Parietal lobe (tissue), 1 donor: ENCODE measurements around the gene SH3RF2. TPM values are rescaled to one million over a fixed set of nuclear protein-coding genes. Genes with fewer than 3 reads are reported as not detected.

ENCODE experiments used
- total RNA-seq: library from RNA; depleted of rRNA; stranded (reverse); fragments of >200 nt; gene quantifications from one replicate; pipeline ENCODE4 v1.2.3, GENCODE V29; 2014

Gene SH3RF2, protein sequence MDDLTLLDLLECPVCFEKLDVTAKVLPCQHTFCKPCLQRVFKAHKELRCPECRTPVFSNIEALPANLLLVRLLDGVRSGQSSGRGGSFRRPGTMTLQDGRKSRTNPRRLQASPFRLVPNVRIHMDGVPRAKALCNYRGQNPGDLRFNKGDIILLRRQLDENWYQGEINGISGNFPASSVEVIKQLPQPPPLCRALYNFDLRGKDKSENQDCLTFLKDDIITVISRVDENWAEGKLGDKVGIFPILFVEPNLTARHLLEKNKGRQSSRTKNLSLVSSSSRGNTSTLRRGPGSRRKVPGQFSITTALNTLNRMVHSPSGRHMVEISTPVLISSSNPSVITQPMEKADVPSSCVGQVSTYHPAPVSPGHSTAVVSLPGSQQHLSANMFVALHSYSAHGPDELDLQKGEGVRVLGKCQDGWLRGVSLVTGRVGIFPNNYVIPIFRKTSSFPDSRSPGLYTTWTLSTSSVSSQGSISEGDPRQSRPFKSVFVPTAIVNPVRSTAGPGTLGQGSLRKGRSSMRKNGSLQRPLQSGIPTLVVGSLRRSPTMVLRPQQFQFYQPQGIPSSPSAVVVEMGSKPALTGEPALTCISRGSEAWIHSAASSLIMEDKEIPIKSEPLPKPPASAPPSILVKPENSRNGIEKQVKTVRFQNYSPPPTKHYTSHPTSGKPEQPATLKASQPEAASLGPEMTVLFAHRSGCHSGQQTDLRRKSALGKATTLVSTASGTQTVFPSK
- total RNA-seq = 0.94 TPM

GRCh38 chr5:145936401-145937131 lies at the start of gene SH3RF2:
SH3RF2 (plus strand) TSS chr5:145936578; CDS start chr5:145937929, 1,351 bp downstream.

DNA sequence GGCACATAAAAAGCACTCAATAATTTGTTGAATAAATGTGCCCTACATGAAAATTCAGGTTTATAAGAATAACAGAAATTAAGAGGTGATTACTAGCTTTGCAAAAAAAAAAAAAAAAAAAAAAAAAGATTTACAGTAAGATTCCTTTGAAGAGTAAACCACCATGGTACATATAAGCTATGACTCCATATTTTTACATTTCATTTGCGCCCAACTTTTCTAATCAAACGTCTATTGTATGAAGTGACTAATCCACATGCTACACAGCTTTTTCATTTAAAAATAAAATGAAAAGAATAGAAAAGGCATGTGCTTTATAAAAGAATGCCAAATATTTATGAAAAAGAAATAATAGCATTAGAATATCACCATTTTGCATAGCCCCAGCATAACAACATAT lies 169.1 kb downstream of the SH3RF2 start, which contains the start of gene PLAC8L1:
TSS of gene PLAC8L1 (minus strand) at position 101 of the 400 bp plus-strand sequence. CDS start 1,266 bp downstream, outside the sequence.

Other genes with a start within 250 kb of the SH3RF2 start
- 19.7 TPM for gene PRELID2, start 101.2 kb upstream of the SH3RF2 start, total RNA-seq
- not detected for gene GRXCR2, start 63.6 kb upstream of the SH3RF2 start, total RNA-seq
- not detected for gene PLAC8L1, start 169.0 kb downstream of the SH3RF2 start, total RNA-seq
- 167 TPM for gene LARS1, start 246.1 kb downstream of the SH3RF2 start, total RNA-seq